ENCODE measurements around the gene PCBD1. TPM values are rescaled to one million over a fixed set of nuclear protein-coding genes. Genes with fewer than 3 reads are reported as not detected.

PCBD1 gene
- 49.0 and 50.6 TPM in 2 replicates for total RNA-seq

DNA sequence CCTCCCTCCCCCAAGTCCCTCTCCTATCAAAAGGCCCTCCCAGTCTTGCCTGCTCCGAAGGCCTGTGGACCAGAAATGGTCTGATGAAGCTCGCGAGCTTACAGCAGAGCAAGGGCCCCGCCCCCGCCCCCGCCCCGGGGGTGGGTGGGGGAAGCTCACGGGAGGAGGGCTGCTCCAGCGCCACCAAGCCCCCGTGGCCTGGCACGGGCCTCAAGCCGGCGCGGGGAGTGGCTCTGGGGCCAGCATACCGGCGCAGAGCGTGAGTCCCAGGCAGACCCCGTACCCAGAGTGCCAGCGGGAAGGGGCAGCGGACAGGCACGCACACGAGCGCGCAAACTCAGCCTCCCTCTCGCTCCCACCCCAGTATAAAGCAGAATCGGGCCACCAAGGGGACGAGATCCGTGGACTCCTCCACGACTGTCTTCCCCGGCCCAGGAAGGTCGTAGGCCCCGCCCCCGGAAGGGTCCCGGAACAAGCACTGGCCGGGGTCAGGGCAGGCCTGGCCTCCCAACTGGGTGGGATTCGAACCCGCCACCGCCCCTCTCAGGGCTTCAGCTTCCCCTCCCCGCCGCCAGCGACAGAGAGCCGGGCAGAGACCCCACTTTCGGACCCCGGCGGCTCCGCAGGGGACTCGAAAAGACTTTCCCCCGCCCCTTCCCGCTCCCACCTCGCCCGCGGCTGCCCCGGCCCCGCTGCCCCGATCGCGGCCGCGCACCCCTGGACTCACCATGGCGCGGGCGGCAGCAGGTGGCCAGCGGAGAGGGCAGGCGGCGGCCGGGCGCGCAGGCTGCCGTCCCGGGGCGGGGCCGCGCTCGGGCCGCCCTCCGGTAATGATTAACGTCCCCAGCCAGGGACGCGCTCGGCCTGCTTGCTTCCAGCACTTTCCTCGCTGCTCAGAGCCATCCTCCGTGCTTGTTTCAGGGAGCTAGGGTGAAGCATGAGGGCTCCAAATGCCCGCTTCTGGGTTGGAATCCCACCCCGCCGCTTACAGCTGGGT is at the start of gene PCBD1:
TSS of gene PCBD1 (minus strand) at position 762 of the 997 bp plus-strand sequence. CDS start at position 730, 32 bp downstream.

Other genes starting within 250 kb of the PCBD1 start
- under 0.01 TPM in 1 of 2 replicates, not detected in the other for gene ADAMTS14, start 216.1 kb downstream of the PCBD1 start, total RNA-seq
- not detected in 2 replicates for gene TBATA, start 103.2 kb downstream of the PCBD1 start, total RNA-seq
- gene SGPL1, start 72.6 kb downstream of the PCBD1 start, total RNA-seq = 14.0 and 18.4 TPM in 2 replicates

Measured in epithelial cell of umbilical artery (primary cell).